Spleen (tissue), 11 donors: Measurements from ENCODE around the gene NOTCH1. TPM values are rescaled to one million over a fixed set of nuclear protein-coding genes. Genes with fewer than 3 reads are reported as not detected.
A peak's percentile ranks its signal among the peaks of the same experiment; 100 is the strongest.

Experiments used
- DNase-seq: peaks from one replicate; pipeline ENCODE4 v3.0.0-alpha.2; 2020
- H3K27ac ChIP-seq, 8 donors: fragments of 200-600 bp; sonication (generic) in 7 of 8; 1 replicate in 4 of 8; 2 replicates in 4 of 8; pipeline versions ENCODE4 v1.5.0 to v1.8.0; 2016 to 2021; ENCODE audit warnings: inconsistent platforms in 4 of 8, mild to moderate bottlenecking in 4 of 8, moderate library complexity in 1 of 8
- H3K27me3 ChIP-seq, 7 donors: fragments of 200-600 bp; sonication (generic) in 6 of 7; replicated peaks in 1 of 7; 1 replicate in 4 of 7; 2 replicates in 3 of 7; pipeline versions ENCODE4 v1.5.0 to v1.8.0; 2016 to 2021; ENCODE audit warnings: inconsistent platforms in 3 of 7, mild to moderate bottlenecking in 1 of 7
- H3K36me3 ChIP-seq, 6 donors: fragments of 200-600 bp; sonication (generic) in 5 of 6; 1 replicate in 4 of 6; 2 replicates in 2 of 6; pipeline versions ENCODE4 v1.5.0 to v1.8.0; 2016 to 2021; ENCODE audit warnings: inconsistent platforms in 2 of 6
- H3K4me1 ChIP-seq, 6 donors: fragments of 200-600 bp; sonication (generic) in 5 of 6; 1 replicate in 3 of 6; 2 replicates in 3 of 6; pipeline versions ENCODE4 v1.5.0 to v1.8.0; 2016 to 2021; ENCODE audit warnings: inconsistent platforms in 3 of 6
- H3K4me3 ChIP-seq, 8 donors: fragments of 200-600 bp; sonication (generic) in 7 of 8; 1 replicate in 4 of 8; 2 replicates in 4 of 8; pipeline versions ENCODE4 v1.5.0 to v1.8.0; 2016 to 2021; ENCODE audit warnings: inconsistent platforms in 4 of 8, mild to moderate bottlenecking in 4 of 8, moderate library complexity in 2 of 8
- H3K9me3 ChIP-seq, 8 donors: fragments of 200-600 bp; sonication (generic) in 7 of 8; 1 replicate in 4 of 8; 2 replicates in 4 of 8; pipeline versions ENCODE4 v1.5.0 to v1.8.0; 2016 to 2021; ENCODE audit warnings: inconsistent platforms in 4 of 8
- CTCF ChIP-seq, 11 experiments: fragments of 200-600 bp in 7 of 11; fragments of 450-650 bp in 4 of 11; sonication (generic) in 4 of 11; IDR thresholded peaks in 8 of 11; conservative IDR thresholded peaks in 3 of 11; 1 replicate in 7 of 11; 2 replicates in 4 of 11; pipeline versions ENCODE4 v1.4.0 to v1.8.0; 2016 to 2021; ENCODE audit warnings: antibody characterized with exemption in 11 of 11, inconsistent platforms in 4 of 11, mild to moderate bottlenecking in 1 of 11
- POLR2A ChIP-seq, 3 donors: fragments of 450-650 bp; IDR thresholded peaks; one replicate each; pipeline ENCODE4 v1.5.1; 2017; ENCODE audit warnings: antibody characterized with exemption in 3 of 3, mild to moderate bottlenecking in 1 of 3
- POLR2AphosphoS5 ChIP-seq, 3 donors: sonication (generic); formaldehyde crosslinking; IDR thresholded peaks; one replicate each; pipeline ENCODE4 v1.5.1; 2017; ENCODE audit warnings: antibody characterized with exemption in 3 of 3
- WGBS, 5 donors: extraction: QIAGEN DNeasy Blood & Tissue Kit in 3 of 5; methylation state at CpG; one replicate each; pipeline versions ENCODE4 v1.1.5 to v1.1.7; 2013 to 2018; 5-methylcytosine and 5-hydroxymethylcytosine counted together
- intact Hi-C: fragments of 100-400 bp; cut with DNase I; formaldehyde crosslinking; loops from one replicate; pipeline ENCODE4 v1.15.0; 2023; ENCODE audit warnings: low total_unique reads
- polyA plus RNA-seq, 3 donors: library from polyadenylated mRNA; stranded (reverse); fragments of 200-250 nt; gene quantifications; one replicate each; pipeline ENCODE4 v1.2.1, GENCODE V29; 2013
- total RNA-seq, 7 donors: library from RNA; depleted of rRNA in 3 of 7; stranded (reverse); fragments of >200 nt in 3 of 7; fragmentation: NEBNext Ultra II Directional in 4 of 7; extraction: Animal tissue kit (Norgen Biotek cat#: 25700) in 4 of 7; gene quantifications; one replicate each; pipeline versions ENCODE4 v1.1.0 to v1.2.1, GENCODE V29; 2016 to 2021
- donor health status: healthy with polysubstance abuse.
- donor health status: DM: no; HTN: no; CAD: no; lungs with moderate emphysema.
- donor health status: DM: no; HTN: no; CAD: no.
- donor health status: Bipolar disorder and iron deficiency.
- donor health status: healthy.
- donor health status: DM: no; HTN: no; CAD: no.
- donor health status: DM: yes; HTN: yes; CAD: no.

NOTCH1 gene
- total and polyA plus RNA-seq, 10 donors, result 4.9 to 140 (median 93.9) TPM

- DNase-seq, result no peak
- peak overlapping the region in 7 of 8 donors; percentile 29 to 71 (median 67) for H3K27ac ChIP-seq
- WGBS, 5 donors, result 44 to 77% (median 68%) methylated on average over 9 to 14 of the region's 14 CpGs
- H3K27me3 ChIP-seq, result no peaks in the 10 kb centered on the region
- no peaks in the 10 kb centered on the region for H3K9me3 ChIP-seq
- peaks cover 24 to 77% (median 54%) of the 10 kb centered on the region in 6 donors for H3K4me1 ChIP-seq
- peak in 3 of 11 experiments; percentile 11 to 20 (median 18) for TF ChIP-seq CTCF (IDR thresholded peaks at IDR 0.05 in 8 of 11, conservative IDR thresholded peaks at IDR 0.05 in 3 of 11)
- TF ChIP-seq POLR2A (IDR thresholded peaks at IDR 0.05), result no peak
- no peak overlapping the region for H3K4me3 ChIP-seq
- H3K36me3 ChIP-seq, result no peaks in the 10 kb centered on the region
- intact Hi-C loops, result no loop called here
Observed at GRCh38 chr9:136571531-136571930, 25.7 kb upstream of the NOTCH1 start.

- Histone ChIP-seq H3K4me1 (peaks cover 27 to 81% (median 57%) of the 10 kb centered on the region in 6 donors), H3K27ac (peak overlapping the region in 6 of 8 donors; percentile 58 to 71 (median 67))
- DNase-seq, result no peak
Observed at GRCh38 chr9:136570916-136571315, 25.1 kb upstream of the NOTCH1 start.

GRCh38 chr9:136570191-136570845 lies 24.5 kb upstream of the NOTCH1 start:
- Histone ChIP-seq H3K4me3 (no peak overlapping the region), H3K9me3 (no peaks in the 10 kb centered on the region), H3K27me3 (no peaks in the 10 kb centered on the region), H3K36me3 (no peaks in the 10 kb centered on the region), H3K4me1 (peaks cover 30 to 87% (median 63%) of the 10 kb centered on the region in 6 donors), H3K27ac (peak overlapping the region in 6 of 8 donors; percentile 58 to 71 (median 67))
- 87 to 94% (median 90%) methylated on average over 13 to 18 of the region's 18 CpGs for WGBS, 5 donors
- no peak for DNase-seq
- intact Hi-C loops, result no loop called here
- no peak for TF ChIP-seq POLR2A (IDR thresholded peaks at IDR 0.05)
- TF ChIP-seq POLR2AphosphoS5 (IDR thresholded peaks at IDR 0.05), result no peak
- TF ChIP-seq CTCF (IDR thresholded peaks at IDR 0.05 in 8 of 11, conservative IDR thresholded peaks at IDR 0.05 in 3 of 11), result no peak

More at GRCh38 chr9:136570916-136571315, 25.1 kb upstream of the NOTCH1 start:
- Histone ChIP-seq H3K36me3 (no peaks in the 10 kb centered on the region), H3K9me3 (no peaks in the 10 kb centered on the region), H3K27me3 (no peaks in the 10 kb centered on the region), H3K4me3 (no peak overlapping the region)
- intact Hi-C loops, result no loop called here
- TF ChIP-seq POLR2AphosphoS5 (IDR thresholded peaks at IDR 0.05), result no peak
- no peak for TF ChIP-seq POLR2A (IDR thresholded peaks at IDR 0.05)
- TF ChIP-seq CTCF (IDR thresholded peaks at IDR 0.05 in 8 of 11, conservative IDR thresholded peaks at IDR 0.05 in 3 of 11), result no peak
- WGBS, 5 donors, result 74 to 87% (median 85%) methylated on average over 19 of the region's 19 CpGs

DNA sequence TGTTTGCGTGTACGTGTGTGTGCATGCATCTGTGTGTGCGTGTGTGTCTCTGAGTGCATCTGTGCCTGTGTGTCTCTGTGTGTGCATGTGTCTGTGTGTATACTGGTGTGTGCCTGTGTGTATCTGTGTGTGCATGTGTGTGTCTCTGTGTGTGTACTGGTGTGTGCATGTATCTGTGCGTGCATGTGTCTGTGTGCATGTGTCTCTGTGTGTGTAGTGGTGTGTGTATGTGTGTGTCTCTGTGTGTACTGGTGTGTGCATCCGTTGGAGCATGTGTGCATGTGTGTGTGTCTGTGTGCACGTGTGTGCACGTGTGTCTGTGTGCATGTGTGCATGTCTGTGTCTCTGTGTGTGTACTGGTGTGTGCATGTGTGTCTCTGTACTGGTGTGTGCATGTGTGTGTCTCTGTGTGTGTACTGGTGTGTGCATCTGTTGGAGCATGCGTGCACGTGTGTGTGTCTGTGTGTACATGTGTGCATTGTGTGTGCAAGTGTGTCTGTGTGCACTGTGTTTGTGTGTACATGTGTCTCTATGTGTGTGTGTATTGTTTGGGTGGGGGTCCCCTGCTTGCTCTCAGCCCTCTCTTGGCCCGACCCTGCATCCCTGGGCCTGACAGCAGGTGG lies 23.8 kb upstream of the NOTCH1 start:
- TF ChIP-seq CTCF (IDR thresholded peaks at IDR 0.05 in 8 of 11, conservative IDR thresholded peaks at IDR 0.05 in 3 of 11) (peak in 1 of 11 experiments; percentile 4), POLR2A (IDR thresholded peaks at IDR 0.05) (no peak)
- Histone ChIP-seq H3K4me3 (no peak overlapping the region), H3K4me1 (peaks cover 37 to 93% (median 69%) of the 10 kb centered on the region in 6 donors), H3K27ac (peak overlapping the region in 2 of 8 donors; percentile 89 to 95), H3K9me3 (no peaks in the 10 kb centered on the region), H3K36me3 (no peaks in the 10 kb centered on the region), H3K27me3 (no peaks in the 10 kb centered on the region)
- intact Hi-C loops, result loop anchor here (10.0 kb wide), 1 partner anchor 45 kb away; no protein-coding TSS in a partner anchor
- no peak for DNase-seq
- WGBS, 5 donors, result 85 to 97% (median 94%) methylated on average over 9 to 10 of the region's 10 CpGs
